NCI-H2227 treated with DMSO at 0.1 percent for 48 hours (cell line): Measurements from ENCODE around the gene SLX4.
A peak's percentile ranks its signal among the peaks of the same experiment; 100 is the strongest.
"Not testable (repeated sequence)": the region's sequence is repeated elsewhere in the genome, so short reads cannot be mapped to it uniquely, and the experiment has no call there.

Experiments used
- DNase-seq: peaks from one replicate; lab custom pipeline; 2025; lab: John Stamatoyannopoulos, UW

Gene SLX4

DNA sequence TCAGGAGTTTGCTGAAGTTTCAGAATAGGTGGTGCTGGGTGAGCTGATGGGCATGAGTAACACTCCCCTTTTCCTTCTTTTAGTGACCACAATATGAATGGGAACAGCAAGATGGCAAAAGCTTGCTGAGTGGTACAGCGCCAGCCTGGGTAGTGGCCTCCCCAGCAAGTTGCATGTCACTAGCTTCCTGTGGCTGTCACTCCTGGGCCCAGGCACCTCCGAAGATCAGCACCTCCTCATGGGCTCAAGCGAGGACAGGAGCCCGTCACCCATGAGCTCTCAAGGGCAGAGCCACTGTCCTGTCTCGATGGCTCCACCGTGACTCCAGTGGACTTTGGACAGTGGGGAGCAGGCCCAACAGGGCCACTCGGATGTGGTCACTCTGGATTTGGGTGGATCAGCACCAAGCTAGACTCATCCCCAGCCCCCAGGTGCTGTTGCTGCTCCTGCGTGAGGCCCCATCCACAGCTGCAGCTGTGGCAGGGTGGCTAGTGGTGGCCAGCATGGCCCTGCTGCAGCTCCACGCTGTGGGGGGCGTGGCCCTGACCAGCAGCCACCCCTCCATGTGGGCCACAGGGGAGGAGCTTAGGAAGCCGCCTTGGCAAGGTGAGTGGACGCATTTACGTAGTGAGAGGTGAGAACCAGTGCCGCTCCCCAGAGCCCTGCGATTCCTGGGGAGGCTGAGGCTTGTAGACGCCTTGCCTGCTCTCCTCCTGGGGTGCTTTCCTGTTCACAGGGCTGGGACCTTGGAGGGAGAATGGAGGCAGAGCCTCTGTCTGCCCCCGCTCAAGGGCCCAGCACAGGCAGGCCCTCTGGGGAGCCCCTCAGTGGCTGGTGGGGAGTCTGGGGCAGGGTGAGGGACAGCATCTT, 29.5 kb upstream of the SLX4 start:
- DNase-seq, result no peak

DNA sequence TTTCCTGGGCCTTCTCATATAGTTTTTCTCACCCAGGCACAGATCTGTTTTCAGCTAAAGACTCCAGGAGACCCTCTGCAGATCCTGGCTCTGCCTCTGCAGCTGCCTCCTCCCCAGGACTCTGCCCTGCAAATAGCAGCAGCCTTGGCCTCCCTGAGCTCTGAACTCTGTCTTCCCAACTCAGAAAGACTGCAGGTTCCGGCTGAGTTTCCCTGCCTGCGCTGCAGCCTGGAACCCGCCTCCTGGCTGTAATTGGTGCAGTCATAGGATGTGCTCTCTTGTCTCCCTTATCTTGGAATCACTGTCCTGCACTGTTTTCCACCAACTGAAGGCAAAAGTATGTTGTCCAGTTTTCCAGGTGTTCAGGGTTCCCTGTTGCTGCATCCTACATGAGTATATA, 28.8 kb upstream of the SLX4 start:
- no peak for DNase-seq

DNA sequence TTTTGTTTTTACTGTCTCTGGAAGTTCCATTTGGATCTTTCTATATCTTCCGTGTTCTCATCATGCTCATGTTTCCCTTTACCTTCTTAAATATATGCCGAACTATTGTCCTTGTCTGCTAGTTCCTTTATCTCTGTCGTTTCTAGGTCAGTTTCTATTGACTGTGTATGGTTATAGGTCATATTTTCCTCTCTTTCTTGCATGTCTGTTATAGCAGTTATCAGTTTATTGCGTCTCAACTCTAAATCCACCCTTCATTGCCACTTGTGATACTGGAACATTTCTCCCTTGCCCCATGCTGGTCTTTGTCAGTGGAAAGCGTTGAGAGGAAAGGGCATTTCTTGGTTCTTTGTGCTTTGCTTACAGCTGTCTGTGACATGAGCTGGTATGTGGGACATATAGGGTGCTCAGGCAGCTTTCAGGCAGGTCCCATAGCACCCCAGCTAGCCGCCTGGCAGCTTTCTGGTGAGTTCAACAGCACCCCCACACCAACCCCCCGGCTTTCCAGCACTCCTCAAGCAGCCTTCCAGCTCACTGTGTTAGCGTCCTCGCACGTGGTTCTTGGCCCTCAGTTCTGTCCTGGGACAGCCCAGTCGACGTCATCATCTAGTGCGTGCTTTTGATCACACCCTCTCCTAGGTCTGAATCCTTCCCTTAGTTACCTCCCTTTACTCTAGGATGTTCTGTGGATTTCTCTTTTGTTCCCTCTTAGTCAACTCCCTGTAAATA, 27.7 kb upstream of the SLX4 start:
- no peak for DNase-seq

DNA sequence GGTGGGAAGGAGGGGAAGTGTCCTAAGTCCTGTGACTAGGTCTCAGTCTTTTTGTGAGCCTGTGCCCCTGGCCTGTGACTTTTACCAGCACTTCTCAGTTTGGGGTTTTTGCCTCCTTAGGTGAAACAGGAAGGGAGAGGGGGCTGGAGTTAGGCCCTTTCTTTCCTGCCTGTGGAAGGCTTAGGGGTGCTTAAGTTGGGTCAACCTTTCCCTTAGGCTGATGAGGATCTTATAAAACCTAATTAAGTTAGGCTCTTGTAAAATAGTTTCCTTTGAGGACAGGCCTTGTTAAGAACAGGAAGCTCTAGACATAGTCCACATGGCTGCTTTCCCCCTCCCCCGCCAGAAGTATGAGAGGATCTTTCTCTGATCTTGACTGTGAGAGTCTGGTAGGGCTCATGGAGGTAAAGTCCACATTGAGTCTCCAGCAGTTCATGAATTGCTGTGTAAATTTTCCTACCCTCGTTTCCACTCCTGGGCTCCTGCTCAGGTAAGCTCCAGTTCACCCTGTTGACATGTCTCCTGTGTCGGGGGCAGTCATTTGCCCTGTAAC, 26.0 kb upstream of the SLX4 start:
- no peak for DNase-seq

DNA sequence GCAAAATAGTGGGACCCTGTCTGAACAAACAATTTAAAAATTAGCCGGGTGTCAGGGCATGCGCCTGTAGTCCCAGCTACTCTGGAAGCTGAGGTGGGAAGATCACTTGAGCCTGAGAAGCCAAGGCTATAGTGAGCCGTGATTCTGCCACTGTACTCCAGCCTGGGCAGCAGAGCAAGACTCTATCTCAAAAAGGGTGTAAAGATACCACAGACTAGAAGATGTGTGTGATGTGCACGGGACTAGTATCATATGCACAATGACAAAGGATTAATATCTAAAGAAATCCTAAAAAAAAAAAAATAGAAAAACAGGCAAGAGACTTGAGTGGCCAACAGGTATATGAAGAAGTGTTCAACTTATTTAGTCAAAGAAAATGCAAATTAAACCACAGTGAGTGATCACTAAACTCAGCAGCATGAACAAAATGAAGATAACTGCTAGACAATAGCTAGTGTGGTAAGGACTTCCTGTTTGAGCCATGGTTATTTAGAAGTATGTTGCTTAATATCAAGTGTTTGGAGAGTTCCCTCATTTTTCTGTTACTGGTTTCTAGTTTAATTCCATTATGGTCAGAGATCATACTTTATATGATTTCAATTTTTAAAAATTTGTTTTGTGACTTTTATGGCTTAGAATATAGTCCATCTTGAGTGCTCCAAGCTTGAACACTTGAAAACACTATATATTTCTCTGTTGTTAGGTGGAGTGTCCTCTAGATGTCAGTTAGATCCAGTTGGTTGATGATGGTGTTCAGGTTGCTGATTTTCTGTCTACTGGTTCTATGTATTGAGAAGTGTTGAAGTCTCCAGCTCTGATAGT, 14.7 kb upstream of the SLX4 start:
- no peak for DNase-seq

DNA sequence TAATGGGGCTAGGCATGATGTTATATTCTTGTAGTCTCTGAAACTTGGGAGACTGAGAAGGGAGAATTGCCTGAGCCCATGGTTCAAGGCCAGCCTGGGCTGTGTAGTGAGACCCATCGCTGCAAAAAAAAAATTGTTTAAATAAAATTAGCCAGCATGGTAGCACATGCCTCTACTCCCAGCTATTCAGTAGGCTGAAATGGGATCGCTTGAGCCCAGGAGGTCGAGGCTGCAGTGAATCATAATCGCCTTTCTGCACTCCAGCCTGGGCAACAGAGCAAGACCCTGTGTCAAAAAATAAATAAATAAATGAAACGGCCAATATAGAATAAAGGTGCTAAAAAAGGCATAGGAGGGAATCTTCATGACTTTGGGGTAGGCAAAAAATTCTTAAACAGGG, 13.9 kb upstream of the SLX4 start:
- no peak for DNase-seq

DNA sequence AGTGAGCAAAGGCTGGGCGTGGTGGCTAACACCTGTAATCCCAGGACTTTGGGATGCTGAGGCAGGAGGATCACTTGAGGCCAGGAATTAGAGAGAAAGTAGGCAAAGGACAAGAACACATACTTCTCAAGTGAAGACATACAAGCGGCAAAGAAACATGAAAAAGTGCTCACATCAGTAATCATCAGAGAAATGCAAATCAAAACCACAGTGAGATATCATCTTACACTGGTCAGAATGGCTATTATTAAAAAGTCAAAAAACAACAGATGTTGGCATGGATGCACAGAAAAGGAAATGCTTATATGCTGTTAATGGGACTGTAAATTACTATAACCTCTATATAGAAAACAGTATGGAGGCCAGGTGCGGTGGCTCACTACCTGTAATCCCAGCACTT, 12.2 kb upstream of the SLX4 start:
- DNase-seq, result no peak

DNA sequence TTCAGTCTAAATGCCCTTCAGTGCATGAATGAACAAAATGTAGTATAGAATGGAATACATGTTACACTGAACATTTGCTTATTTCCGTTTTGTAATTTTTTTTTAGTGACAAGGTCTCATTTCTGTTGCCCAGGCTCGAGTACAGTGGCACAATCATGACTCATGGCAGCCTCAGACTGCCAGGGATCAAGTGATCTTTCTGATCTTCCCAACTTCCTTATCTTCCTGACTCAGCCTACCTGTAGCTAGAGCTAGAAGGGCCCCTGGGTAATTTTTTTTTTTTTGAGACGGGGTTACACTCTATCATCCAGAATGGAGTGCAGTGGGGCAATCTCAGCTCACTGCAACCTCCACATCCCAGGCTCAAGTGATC, 7.3 kb upstream of the SLX4 start:
- no peak for DNase-seq

DNA sequence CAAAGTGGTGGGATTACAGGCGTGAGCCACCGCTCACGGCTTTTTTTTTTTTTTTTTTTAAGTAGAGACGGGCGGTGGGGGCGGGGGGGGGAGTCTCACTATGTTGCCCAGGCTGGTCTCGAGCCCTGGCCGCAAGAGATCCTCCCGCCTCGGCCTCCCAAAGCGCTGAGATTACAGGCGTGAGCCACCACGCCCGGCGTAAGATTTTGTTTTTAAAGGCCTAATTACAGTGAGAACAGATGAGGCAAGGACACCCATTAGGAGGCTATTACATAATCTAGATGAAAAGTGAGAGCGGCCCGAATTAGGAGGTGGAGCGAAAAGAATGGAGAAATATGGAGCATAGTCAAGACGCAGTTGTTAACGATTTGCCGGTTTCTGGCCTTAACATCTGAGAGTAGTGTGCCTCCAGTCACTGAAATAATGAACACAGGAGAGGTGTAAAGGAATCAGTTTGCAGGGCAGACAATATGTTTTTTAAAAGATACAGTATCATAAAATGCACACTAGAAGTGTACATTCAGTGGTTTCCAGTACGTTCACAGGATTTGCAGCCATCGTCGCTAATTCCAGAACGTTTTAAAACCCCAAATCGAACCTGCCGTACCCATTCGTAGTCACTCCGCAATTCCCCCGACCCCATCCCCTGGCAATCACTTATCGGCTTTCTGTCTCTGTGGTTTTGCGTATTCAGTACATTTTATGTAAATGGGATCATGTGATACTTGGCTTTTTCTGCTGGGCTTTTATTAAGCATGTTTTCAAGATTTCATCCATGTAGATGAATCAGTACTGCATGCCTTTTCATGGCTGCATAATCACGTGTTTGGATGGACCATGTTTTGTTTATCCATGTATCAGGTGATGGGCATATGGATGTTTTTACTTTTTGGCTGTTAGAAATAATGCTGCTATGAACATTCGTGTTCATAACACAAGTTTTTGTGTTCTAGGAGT, 1.4 kb upstream of the SLX4 start:
- DNase-seq, result no peak

DNA sequence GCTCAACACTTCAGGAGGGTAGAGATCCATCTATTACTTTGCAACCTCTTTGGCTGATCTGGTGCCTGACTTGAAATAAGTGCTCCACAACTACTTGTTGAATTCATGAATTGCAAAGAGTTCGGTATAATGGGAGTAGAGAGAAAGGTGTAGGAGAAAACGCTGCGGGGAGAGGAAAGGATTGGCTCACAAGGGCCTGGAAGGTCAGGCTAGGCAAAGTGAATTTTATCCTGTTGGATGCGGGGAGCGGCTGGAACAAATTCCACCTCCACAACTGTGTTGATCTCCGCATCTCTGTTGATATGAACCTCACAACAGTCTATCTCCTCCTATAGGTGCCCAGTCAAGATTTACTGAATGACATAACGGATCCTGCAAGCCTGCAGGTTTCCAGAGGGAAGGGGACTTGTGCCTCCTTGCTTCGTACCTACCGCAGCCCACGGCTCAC, 684 bp downstream of the SLX4 start:
- DNase-seq, result peak; percentile 17

DNA sequence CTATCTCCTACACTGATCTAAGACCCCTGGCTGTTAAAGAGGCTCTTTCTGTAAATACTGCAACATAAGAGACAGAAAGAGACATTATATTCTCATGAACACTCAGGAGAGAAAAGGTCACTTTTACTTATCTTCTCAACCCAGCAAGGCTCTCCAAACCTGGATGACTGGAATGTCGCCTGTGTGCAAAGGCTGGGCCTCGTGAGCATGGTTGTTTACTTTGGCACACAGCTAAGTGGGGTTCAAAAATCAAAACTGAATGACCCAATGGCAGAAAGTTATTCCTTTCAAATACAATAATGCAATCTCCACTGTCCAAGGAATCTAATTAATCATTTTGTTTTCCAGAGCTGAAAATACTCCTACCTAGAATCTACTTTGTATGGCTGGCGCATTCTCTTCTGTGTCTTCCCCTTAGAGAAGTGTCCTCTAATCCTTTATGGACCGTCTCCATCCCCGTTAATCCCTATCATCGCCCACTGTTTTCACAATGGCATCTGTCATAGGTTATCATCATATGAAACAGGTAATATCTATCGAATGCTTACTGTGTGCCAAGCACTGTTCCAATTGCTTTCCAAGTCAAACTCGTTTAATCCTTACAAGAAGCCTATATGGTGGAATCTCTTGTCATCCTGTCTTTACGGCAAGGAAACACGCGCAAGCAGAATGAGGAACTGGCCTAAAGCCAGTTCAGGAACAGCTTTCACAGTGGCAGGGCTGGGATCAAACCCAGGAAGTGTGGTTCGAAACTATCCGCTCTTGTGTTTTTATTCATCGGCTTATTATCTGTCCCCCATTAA, 1.3 kb downstream of the SLX4 start:
- DNase-seq, result no peak

DNA sequence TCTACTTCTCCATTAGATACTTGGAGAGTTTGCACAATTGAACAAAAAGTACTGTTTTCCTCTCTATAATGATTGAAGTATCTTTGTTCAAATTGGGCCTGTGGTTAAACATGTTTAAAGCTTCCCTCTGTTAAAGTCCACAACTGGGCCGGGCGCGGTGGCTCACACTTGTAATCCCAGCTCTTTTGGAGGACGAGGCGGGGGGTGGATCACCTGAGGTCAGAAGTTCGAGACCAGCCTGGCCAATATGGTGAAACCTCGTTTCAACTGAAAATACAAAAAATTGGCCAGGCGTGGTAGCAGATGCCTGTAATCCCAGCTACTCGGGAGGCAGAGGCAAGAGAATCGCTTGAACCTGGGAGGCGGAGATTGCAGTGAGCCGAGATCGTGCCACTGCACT, 2.4 kb downstream of the SLX4 start:
- DNase-seq, result not testable (repeated sequence)

DNA sequence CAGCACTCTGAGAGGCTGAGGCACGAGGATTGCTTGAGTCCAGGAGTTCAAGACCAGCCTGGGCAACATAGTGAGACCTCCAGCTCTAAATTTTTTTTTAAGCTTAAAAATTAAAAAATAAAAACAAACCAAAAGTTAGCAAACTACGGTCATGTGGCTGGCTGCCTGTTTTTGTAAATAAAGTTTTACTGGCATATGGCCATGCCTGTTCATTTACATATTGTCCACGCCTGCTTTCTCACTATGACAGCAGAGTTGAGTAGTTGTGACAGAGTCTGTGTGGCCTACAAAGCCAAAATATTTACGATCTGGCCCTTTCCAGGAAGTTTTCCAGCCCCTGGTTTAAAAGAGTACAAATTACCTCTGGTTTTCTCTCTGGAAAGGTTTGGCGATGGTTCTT, 3.3 kb downstream of the SLX4 start:
- no peak for DNase-seq

DNA sequence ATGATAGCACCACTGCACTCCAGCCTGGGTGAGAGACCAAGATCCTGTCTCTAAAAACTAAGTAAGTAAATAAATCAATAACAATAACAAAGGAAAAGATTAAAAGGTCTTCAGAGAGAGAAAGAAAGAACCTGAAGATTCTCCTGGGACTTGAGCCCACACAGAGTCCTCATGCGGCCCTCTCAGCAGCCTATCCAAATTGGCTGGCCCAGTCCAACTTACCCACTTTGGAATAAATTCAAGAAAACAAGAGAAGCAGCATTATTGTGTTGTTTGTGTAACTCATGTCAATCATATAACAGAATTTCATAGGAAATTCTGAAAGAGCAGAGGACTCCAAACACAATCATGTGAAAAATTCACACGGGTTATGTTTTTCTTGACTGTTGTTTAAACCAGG, 3.8 kb downstream of the SLX4 start:
- no peak for DNase-seq

DNA sequence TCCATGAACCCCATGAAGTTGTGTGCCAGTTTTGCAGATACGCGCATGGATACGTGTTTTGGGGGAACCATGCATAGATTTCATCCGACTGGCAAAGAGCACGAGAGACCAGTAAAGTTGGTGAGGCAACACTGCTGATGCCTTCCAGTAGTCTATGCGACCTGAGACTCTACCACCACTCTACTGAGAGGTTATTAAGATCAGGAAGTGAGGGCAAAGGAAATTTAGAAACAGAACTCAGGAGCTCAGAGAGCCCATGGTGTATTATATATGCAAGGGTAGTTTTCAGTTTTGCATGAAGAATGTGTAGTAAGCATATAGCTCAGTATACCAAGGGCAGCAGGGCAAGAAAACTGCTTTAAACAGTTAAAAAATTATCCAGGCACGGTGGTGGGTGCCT, 4.2 kb downstream of the SLX4 start:
- no peak for DNase-seq

DNA sequence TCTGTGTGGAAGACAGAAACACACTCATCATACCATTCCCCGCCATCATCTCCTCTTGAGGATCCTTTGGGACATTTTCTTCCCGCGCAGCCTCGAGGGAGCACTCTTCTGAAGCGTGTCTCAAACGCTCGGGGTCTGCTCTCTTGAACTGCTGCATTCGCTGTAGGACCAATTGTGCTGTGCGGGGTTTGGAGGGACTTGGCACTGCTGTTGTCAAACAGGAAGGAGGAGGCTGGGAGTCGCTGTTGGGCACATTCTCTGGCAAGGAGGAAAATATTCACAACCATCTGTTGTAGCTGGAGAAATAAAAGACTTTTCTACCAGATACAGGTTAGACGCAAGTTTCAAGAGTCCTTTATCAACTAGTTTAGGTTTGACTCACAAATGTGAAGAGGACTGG, 5.0 kb downstream of the SLX4 start:
- no peak for DNase-seq

DNA sequence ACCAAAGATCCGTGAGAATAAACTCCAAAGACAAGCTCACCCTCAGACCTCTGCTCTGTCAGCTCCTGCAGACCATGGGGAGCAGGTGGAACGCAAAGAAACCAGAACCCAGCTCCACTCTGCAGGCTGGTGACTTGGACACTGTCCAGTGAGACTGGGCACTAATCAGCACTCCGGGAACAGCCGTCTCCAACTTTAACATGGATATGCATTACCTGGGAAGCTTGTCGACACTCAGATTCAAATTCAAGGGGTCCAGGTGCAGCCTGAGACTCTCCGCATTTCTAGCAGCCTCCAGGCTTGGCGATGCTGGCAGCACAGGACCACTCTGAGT, 9.1 kb downstream of the SLX4 start:
- DNase-seq, result no peak

DNA sequence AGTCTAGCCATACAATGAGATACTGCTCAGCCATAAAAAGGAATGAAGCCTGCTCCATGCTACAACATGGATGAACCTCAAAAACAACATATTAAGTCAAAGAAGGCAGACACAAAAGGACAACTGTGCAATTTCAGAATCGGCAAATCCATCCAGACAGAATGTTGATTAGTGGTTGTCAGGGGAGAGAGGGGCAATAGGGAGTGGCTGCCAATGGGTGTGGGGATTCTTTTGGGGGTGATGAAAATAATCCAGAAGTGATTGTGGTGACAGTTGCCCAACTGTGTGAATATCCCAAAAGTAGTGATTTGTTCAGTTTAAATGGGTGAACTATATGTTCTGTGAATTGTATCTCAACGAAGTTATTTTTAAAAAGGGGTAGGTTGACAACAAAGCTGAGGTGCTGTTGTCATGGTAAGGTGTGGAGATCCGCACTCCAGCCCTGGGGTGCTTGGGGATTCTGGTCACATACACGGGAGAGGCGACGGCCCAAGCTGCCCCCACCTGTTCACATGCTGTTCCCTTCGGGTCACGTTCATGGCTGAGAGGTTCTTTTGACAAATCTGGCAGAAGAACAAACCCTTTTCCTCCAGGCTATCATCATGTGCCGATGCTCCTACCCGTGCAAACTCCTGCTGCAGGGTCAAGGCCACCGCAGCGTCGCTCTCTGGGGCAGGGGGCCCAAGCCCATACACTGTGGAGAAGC, 9.6 kb downstream of the SLX4 start:
- DNase-seq, result no peak

DNA sequence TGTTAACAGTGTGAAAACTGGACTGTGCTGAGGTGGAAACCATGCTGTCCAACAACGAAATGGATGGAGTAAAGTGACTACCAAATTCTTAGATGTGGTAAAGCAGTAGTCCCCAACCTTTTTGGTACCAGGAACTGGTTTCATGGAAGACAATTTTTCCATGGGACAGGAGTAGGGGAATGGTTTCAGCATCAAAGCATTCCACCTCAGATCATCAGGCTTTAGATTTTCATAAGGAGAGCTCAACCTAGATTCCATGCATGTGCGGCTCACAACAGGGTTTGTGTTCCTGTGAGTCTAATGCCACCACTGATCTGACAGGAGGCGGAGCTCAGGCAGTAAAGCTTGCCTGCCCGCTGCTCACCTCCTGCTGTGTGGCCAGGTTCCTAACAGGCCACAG, 11.5 kb downstream of the SLX4 start:
- DNase-seq, result no peak

DNA sequence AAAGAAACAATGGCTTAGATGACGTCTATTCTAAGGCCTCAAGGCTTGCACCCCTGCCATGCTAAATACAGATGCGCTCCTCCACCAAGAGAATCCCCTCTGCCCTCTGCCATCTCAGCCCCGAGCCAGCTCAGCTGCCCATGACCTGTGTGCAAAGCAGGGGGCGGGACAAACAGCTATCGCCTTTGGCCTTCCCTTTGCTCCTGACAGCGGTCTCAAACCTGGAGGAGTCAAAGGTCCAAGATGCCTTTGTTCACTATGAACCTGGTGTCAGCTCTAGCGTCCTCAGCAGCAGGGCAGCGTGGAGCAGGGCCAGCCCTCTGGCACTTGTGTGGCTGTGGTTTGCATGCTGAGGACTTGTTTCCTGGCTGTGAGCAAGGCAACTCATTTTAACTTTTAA, 12.3 kb downstream of the SLX4 start:
- no peak for DNase-seq
